NT2/D1 (cell line): ENCODE results near the gene GRAMD4.

Source experiments
- YY1 ChIP-seq: IDR thresholded peaks from 2 replicates; pipeline ENCODE4 v1.6.1; 2011; ENCODE audit not compliant: insufficient read length, insufficient read depth
- ZNF274 ChIP-seq: IDR thresholded peaks from 2 replicates; pipeline ENCODE4 v1.6.1; 2011; ENCODE audit warnings: mild to moderate bottlenecking, low read depth, low read length

DNA sequence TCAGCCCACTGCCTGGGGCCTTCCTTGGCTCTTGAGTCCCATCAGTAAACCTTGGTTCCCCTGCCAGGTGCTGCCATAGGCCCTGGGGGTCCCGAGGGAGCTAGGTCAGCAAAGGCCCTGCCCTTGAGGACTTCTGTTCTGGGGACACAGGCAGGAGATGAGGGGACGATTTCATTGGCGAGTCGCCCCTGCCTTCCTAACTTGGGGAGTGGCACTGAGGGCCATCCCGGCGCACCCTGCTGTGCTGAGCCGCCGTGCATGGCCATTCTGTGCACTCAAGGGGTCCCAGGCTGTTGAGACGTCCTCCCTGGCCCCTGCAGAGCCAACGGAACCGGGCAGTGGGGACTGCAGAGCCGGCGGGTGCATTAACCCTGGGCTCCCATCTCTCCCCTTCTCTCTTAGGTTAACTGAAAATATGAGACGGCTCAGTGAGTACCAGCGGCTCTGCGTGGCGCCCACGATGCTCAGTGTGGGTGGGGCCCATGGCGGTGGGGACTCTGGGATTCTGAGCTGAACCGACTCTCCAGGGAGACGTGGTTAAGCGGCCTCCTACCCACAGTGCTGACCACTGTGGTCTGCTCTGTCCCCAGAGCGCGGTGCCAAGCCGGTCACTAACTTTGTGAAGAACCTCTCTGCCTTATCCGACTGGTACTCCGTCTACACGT is 43.4 kb downstream of the GRAMD4 start:
- no peak for TF ChIP-seq YY1
- no peak for TF ChIP-seq ZNF274
